ENCODE data around the gene GRWD1.

The GRWD1 gene

GRCh38 chr19:48445606-48446481 lies at the start of gene GRWD1:
Gene GRWD1, plus strand, starts transcription at chr19:48445983. Its CDS starts 23 bp downstream, at chr19:48446006.
- DNase-seq (ENCODE audit: low read depth, low spot score): peak; percentile 89

GRCh38 chr19:48396016-48396823 lies 49.6 kb upstream of the GRWD1 start:
- DNase-seq (ENCODE audit: low read depth, low spot score): no peak

GRCh38 chr19:48396824-48397176 lies 49.0 kb upstream of the GRWD1 start:
- DNase-seq (ENCODE audit: low read depth, low spot score): no peak

GRCh38 chr19:48397263-48398101 lies 48.3 kb upstream of the GRWD1 start:
- no peak for DNase-seq (ENCODE audit: low read depth, low spot score)

- no peak for DNase-seq (ENCODE audit: low read depth, low spot score)
Observed at GRCh38 chr19:48398102-48398374, 47.7 kb upstream of the GRWD1 start.

- no peak for DNase-seq (ENCODE audit: low read depth, low spot score)
Observed at GRCh38 chr19:48398375-48399235, 47.2 kb upstream of the GRWD1 start.

GRCh38 chr19:48400018-48400742 lies 45.6 kb upstream of the GRWD1 start:
- DNase-seq (ENCODE audit: low read depth, low spot score): no peak

GRCh38 chr19:48401287-48401686 lies 44.5 kb upstream of the GRWD1 start:
- no peak for DNase-seq (ENCODE audit: low read depth, low spot score)

- DNase-seq (ENCODE audit: low read depth, low spot score): no peak
Observed at GRCh38 chr19:48403606-48404005, 42.2 kb upstream of the GRWD1 start.

GRCh38 chr19:48405010-48405659 lies 40.6 kb upstream of the GRWD1 start:
- no peak for DNase-seq (ENCODE audit: low read depth, low spot score)

- no peak for DNase-seq (ENCODE audit: low read depth, low spot score)
Observed at GRCh38 chr19:48405850-48406249, 39.9 kb upstream of the GRWD1 start.

GRCh38 chr19:48413879-48414587 lies 31.8 kb upstream of the GRWD1 start:
- DNase-seq (ENCODE audit: low read depth, low spot score): no peak

GRCh38 chr19:48415395-48415794 lies 30.4 kb upstream of the GRWD1 start:
- no peak for DNase-seq (ENCODE audit: low read depth, low spot score)

GRCh38 chr19:48415806-48416221 lies 30.0 kb upstream of the GRWD1 start:
- DNase-seq (ENCODE audit: low read depth, low spot score): no peak

GRCh38 chr19:48417421-48417820 lies 28.4 kb upstream of the GRWD1 start:
- no peak for DNase-seq (ENCODE audit: low read depth, low spot score)

GRCh38 chr19:48418317-48419064 lies 27.3 kb upstream of the GRWD1 start:
- DNase-seq (ENCODE audit: low read depth, low spot score): no peak

GRCh38 chr19:48419158-48419920 lies 26.4 kb upstream of the GRWD1 start:
- DNase-seq (ENCODE audit: low read depth, low spot score): no peak

- DNase-seq (ENCODE audit: low read depth, low spot score): no peak
Observed at GRCh38 chr19:48421548-48421947, 24.2 kb upstream of the GRWD1 start.

Data from brain pericyte (primary cell).